Right renal pelvis (tissue), 4 donors: ENCODE data around the gene GHDC. TPM values are rescaled to one million over a fixed set of nuclear protein-coding genes. Genes with fewer than 3 reads are reported as not detected.

Experiments
- DNase-seq, 4 donors: peaks; one replicate each; pipeline ENCODE4 v3.0.0-alpha.2; 2013; ENCODE audit warnings: low read depth in 4 of 4, low spot score in 3 of 4, missing footprints in 1 of 4
- polyA plus RNA-seq, 4 donors: library from polyadenylated mRNA; unstranded; fragments of 120-200 nt; gene quantifications; one replicate each; pipeline ENCODE4 v1.2.1, GENCODE V29; 2013; ENCODE audit not compliant: insufficient read length in 4 of 4

The GHDC gene
- polyA plus RNA-seq, 4 donors: 11.5 to 23.7 (median 16.8) TPM

GRCh38 chr17:42183741-42184711 is 10.3 kb downstream of the GHDC start:
- DNase-seq: peak; percentile 43 to 65 (median 62)

GRCh38 chr17:42182927-42183734 is 11.2 kb downstream of the GHDC start:
- DNase-seq: no peak

GRCh38 chr17:42181851-42182207 is 12.5 kb downstream of the GHDC start:
- DNase-seq: no peak

- no peak for DNase-seq
These were observed 13.1 kb downstream of the GHDC start, which contains the start of gene KCNH4 for GRCh38 chr17:42180922-42181850. Gene KCNH4, minus strand, starts transcription at chr17:42181142. Its CDS starts 197 bp downstream, at chr17:42180945.

- no peak for DNase-seq
These were observed 13.8 kb downstream of the GHDC start for GRCh38 chr17:42180411-42180921.

- DNase-seq: peak in 3 of 4 donors; percentile 41 to 52 (median 44)
These were observed 14.3 kb downstream of the GHDC start for GRCh38 chr17:42179911-42180410.

GRCh38 chr17:42179335-42179734 is 15.0 kb downstream of the GHDC start:
- no peak for DNase-seq

GRCh38 chr17:42178817-42179216 is 15.5 kb downstream of the GHDC start:
- DNase-seq: no peak

GRCh38 chr17:42177684-42178083 is 16.6 kb downstream of the GHDC start:
- DNase-seq: no peak

GRCh38 chr17:42174126-42174783 is 20.0 kb downstream of the GHDC start:
- DNase-seq: no peak

- DNase-seq: no peak
These were observed 22.5 kb downstream of the GHDC start for GRCh38 chr17:42171831-42172230.

GRCh38 chr17:42169351-42169750 is 24.9 kb downstream of the GHDC start:
- DNase-seq: no peak

GRCh38 chr17:42167807-42168206 is 26.5 kb downstream of the GHDC start:
- DNase-seq: no peak

GRCh38 chr17:42166196-42166763 is 28.0 kb downstream of the GHDC start:
- DNase-seq: no peak

GRCh38 chr17:42165751-42166150 is 28.5 kb downstream of the GHDC start:
- DNase-seq: no peak

- no peak for DNase-seq
These were observed 30.4 kb downstream of the GHDC start for GRCh38 chr17:42163696-42164407.

GRCh38 chr17:42163113-42163512 is 31.2 kb downstream of the GHDC start:
- no peak for DNase-seq

GRCh38 chr17:42160531-42160910 is 33.8 kb downstream of the GHDC start:
- no peak for DNase-seq
